Measurements from ENCODE around the gene TMEM161A.

Gene TMEM161A

DNA sequence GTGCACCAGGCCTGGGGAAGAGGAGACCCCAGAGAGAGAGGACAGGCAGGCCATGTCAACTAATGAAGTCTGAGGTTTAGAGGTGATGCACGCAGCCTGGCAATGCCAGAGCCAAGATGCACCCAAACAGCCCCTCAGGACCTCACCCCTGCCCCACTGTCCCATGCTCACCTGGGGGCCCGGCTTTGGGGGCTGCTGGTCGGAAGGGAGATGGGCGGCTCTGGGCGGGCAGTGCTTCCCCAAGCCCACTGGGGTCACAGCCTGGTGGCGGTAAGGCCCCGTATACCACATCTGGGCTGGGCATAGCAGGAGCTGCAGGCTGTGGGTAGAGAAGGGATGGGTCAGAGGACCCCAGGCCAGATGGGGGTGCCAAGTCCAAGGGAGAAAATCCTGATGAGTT lies 8.6 kb upstream of the TMEM161A start:
- DNase-seq = no peak
- Histone ChIP-seq H3K9me3 (ENCODE audit: control extremely low read depth in 1 of 5, control insufficient read depth in 4 of 5, insufficient read depth in 2 of 5, low read depth in 1 of 5, low read length in 4 of 5) (no peaks in the 10 kb centered on the region), H3K36me3 (ENCODE audit: control insufficient read depth in 4 of 4, insufficient read depth in 4 of 4, low read length in 3 of 4) (peaks cover 3 to 22% (median 10%) of the 10 kb centered on the region in 4 experiments), H3K27ac (ENCODE audit: insufficient read depth in 1 of 2, low read depth in 1 of 2, low read length in 2 of 2, poor library complexity in 1 of 2, severe bottlenecking in 2 of 2) (no peak overlapping the region), H3K27me3 (replicated peaks in 2 of 5; ENCODE audit: control insufficient read depth in 4 of 5, insufficient read depth in 5 of 5, low read length in 4 of 5) (no peaks in the 10 kb centered on the region), H3K4me1 (ENCODE audit: control extremely low read depth in 1 of 4, control insufficient read depth in 4 of 4, insufficient read depth in 4 of 4, low read length in 3 of 4) (peaks cover 0 to 3% (median 0%) of the 10 kb centered on the region in 4 experiments), H3K4me3 (ENCODE audit: control insufficient read depth in 1 of 7, extremely low read depth in 1 of 7, insufficient read depth in 4 of 7, low read depth in 2 of 7, low read length in 6 of 7) (no peak overlapping the region)
- POLR2A ChIA-PET = no interaction called here
- WGBS (ENCODE audit: insufficient coverage) = 91% methylated on average over 1 of the region's 7 CpGs
- CTCF ChIA-PET = interaction anchor here (0.9 to 5.8 kb wide), 7 partner anchors 10 to 88 kb away, joined by 3 to 46 read pairs (median 5); no protein-coding TSS in a partner anchor

DNA sequence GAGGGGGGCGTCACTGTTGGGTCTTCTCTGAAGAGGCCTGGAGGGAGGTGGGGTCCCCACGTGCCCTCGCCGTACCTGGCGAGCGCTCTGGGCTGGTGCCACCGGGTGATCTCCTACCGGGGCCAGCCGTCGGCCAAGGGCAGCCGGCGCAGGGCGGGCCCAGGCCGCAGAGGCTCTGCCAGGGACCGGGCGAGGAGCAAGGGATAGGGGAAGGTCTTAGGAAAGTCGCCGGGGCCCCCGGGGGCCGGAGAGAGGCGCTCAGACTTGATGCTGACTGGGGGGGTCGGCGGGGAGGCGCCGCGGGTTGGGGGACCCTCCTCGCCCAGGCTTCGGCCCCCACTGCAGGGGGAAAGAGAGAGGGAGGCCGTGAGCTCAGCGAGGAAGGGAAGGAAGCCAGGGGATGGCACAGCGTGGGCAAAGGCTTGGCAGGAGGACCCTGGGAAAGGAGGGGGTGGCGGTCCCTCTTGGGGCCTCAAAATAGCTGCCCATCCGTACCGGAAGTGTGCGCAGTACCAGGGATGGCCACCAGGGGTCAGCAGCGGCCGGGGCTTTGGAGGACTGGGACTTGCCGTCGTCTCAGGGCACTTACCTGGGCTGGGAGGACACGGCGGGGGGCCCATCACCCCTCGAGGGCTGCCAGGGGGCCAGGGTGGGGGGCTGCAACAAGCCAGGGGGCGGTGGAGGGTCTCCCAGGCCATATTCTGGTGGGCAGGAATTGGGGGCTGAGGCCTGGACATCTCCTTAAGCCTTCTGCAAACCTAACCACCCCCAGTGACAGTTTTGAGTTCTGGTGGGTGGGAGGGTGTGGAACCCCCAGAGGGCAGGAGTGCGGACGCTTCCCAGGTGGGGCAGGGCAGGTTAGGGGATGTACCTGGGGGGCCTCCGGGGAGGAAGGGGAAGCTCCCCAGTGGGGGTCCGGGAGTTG lies 7.7 kb upstream of the TMEM161A start:
- Histone ChIP-seq H3K27me3 (replicated peaks in 2 of 5; ENCODE audit: control insufficient read depth in 4 of 5, insufficient read depth in 5 of 5, low read length in 4 of 5) (no peaks in the 10 kb centered on the region), H3K9me3 (ENCODE audit: control extremely low read depth in 1 of 5, control insufficient read depth in 4 of 5, insufficient read depth in 2 of 5, low read depth in 1 of 5, low read length in 4 of 5) (no peaks in the 10 kb centered on the region), H3K27ac (ENCODE audit: insufficient read depth in 1 of 2, low read depth in 1 of 2, low read length in 2 of 2, poor library complexity in 1 of 2, severe bottlenecking in 2 of 2) (no peak overlapping the region), H3K36me3 (ENCODE audit: control insufficient read depth in 4 of 4, insufficient read depth in 4 of 4, low read length in 3 of 4) (peaks cover 3 to 22% (median 10%) of the 10 kb centered on the region in 4 experiments), H3K4me3 (ENCODE audit: control insufficient read depth in 1 of 7, extremely low read depth in 1 of 7, insufficient read depth in 4 of 7, low read depth in 2 of 7, low read length in 6 of 7) (no peak overlapping the region), H3K4me1 (ENCODE audit: control extremely low read depth in 1 of 4, control insufficient read depth in 4 of 4, insufficient read depth in 4 of 4, low read length in 3 of 4) (peaks cover 0 to 3% (median 0%) of the 10 kb centered on the region in 4 experiments)
- WGBS (ENCODE audit: insufficient coverage) = 67% methylated on average over 22 of the region's 47 CpGs
- peak; percentile 59 to 78 (median 71) for DNase-seq
- ChIA-PET CTCF (interaction anchor here (0.6 to 5.8 kb wide), 15 partner anchors 11 to 344 kb away, joined by 3 to 46 read pairs (median 3); partner anchors contain the start of gene NR2C2AP), POLR2A (no interaction called here)

GRCh38 chr19:19145281-19145680 lies 7.0 kb upstream of the TMEM161A start:
- Histone ChIP-seq H3K27me3 (replicated peaks in 2 of 5; ENCODE audit: control insufficient read depth in 4 of 5, insufficient read depth in 5 of 5, low read length in 4 of 5) (no peaks in the 10 kb centered on the region), H3K36me3 (ENCODE audit: control insufficient read depth in 4 of 4, insufficient read depth in 4 of 4, low read length in 3 of 4) (peaks cover 3 to 22% (median 10%) of the 10 kb centered on the region in 4 experiments), H3K27ac (ENCODE audit: insufficient read depth in 1 of 2, low read depth in 1 of 2, low read length in 2 of 2, poor library complexity in 1 of 2, severe bottlenecking in 2 of 2) (no peak overlapping the region), H3K4me3 (ENCODE audit: control insufficient read depth in 1 of 7, extremely low read depth in 1 of 7, insufficient read depth in 4 of 7, low read depth in 2 of 7, low read length in 6 of 7) (no peak overlapping the region), H3K9me3 (ENCODE audit: control extremely low read depth in 1 of 5, control insufficient read depth in 4 of 5, insufficient read depth in 2 of 5, low read depth in 1 of 5, low read length in 4 of 5) (no peaks in the 10 kb centered on the region), H3K4me1 (ENCODE audit: control extremely low read depth in 1 of 4, control insufficient read depth in 4 of 4, insufficient read depth in 4 of 4, low read length in 3 of 4) (peaks cover 0 to 3% (median 0%) of the 10 kb centered on the region in 4 experiments)
- CTCF ChIA-PET = interaction anchor here (0.7 to 5.8 kb wide), 12 partner anchors 10 to 344 kb away, joined by 3 to 46 read pairs (median 3); partner anchors contain the start of gene NR2C2AP
- POLR2A ChIA-PET = no interaction called here
- WGBS (ENCODE audit: insufficient coverage) = 97% methylated on average over 13 of the region's 17 CpGs
- no peak for DNase-seq

DNA sequence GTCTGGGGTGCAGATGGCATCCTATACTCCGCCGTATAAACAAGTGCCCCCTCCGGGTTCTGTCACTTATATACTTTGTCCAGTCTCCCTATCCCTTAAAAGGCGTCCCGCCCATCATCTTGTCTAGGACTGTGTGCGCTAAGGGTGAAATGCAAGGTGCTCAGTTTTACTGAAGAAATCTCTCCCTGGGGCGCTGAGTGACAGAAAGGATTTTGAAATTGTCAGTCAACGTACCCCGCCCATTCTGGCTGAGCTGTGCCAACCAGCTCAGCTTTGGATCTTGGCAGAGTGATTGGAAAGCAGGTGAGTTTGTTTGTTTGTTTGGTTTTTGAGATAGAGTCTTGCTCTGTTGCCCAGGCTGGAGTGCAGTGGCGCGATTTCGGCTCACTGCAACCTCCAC lies 4.1 kb upstream of the TMEM161A start:
- Histone ChIP-seq H3K36me3 (ENCODE audit: control insufficient read depth in 4 of 4, insufficient read depth in 4 of 4, low read length in 3 of 4) (peaks cover 0 to 9% (median 3%) of the 10 kb centered on the region in 4 experiments), H3K9me3 (ENCODE audit: control extremely low read depth in 1 of 5, control insufficient read depth in 4 of 5, insufficient read depth in 2 of 5, low read depth in 1 of 5, low read length in 4 of 5) (no peaks in the 10 kb centered on the region), H3K4me1 (ENCODE audit: control extremely low read depth in 1 of 4, control insufficient read depth in 4 of 4, insufficient read depth in 4 of 4, low read length in 3 of 4) (peaks cover 0 to 12% (median 9%) of the 10 kb centered on the region in 4 experiments), H3K27me3 (replicated peaks in 2 of 5; ENCODE audit: control insufficient read depth in 4 of 5, insufficient read depth in 5 of 5, low read length in 4 of 5) (no peaks in the 10 kb centered on the region), H3K4me3 (ENCODE audit: control insufficient read depth in 1 of 7, extremely low read depth in 1 of 7, insufficient read depth in 4 of 7, low read depth in 2 of 7, low read length in 6 of 7) (no peak overlapping the region), H3K27ac (ENCODE audit: insufficient read depth in 1 of 2, low read depth in 1 of 2, low read length in 2 of 2, poor library complexity in 1 of 2, severe bottlenecking in 2 of 2) (no peak overlapping the region)
- POLR2A ChIA-PET = no interaction called here
- CTCF ChIA-PET = interaction anchor here (0.8 to 1.3 kb wide), 5 partner anchors 33 to 112 kb away, joined by 3 to 4 read pairs (median 4); no protein-coding TSS in a partner anchor
- WGBS (ENCODE audit: insufficient coverage) = 96% methylated on average over 12 of the region's 12 CpGs
- no peak for DNase-seq

DNA sequence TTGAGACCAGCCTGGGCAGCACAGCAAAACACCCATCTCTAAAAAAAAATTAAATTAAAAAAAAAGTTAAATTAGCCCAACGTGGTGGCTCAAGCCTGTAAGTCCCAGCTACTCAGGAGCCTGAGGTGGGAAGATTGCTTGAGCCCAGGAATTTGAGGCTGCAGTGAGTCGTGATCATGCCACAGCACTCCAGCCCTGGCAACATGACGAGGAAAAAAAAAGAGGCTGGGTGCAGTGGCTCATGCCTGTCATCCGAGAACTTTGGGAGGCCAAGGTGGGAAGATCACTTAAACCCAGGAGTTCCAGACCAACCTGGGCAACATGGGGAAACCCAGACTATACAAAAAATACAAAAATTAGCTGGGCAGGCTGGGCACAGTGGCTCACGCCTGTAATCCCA lies 2.2 kb upstream of the TMEM161A start:
- WGBS (ENCODE audit: insufficient coverage) = 71% methylated on average over 3 of the region's 5 CpGs
- CTCF ChIA-PET = interaction anchor here (0.7 to 0.9 kb wide), 4 partner anchors 35 to 88 kb away, joined by 3 to 4 read pairs (median 3); no protein-coding TSS in a partner anchor

DNA sequence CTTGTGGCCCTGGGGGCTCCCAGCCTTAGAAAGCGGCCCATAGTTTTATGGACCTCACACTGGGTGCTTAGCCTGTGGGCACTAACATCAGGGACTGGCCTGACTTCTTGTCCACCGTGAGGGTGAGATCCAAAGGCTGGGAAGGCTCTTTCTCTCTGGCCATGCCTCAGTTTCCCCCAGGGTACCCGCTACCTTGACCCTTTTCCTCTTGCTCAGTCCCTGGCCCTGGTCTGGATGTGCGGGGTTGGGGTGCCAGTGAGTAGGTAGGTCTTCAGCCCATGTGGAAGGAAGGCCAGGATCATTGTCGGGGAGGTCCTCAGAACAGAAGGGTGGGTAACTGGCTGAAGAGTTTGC lies 1.6 kb upstream of the TMEM161A start:
- Histone ChIP-seq H3K36me3 (ENCODE audit: control insufficient read depth in 4 of 4, insufficient read depth in 4 of 4, low read length in 3 of 4) (no peaks in the 10 kb centered on the region), H3K4me3 (ENCODE audit: control insufficient read depth in 1 of 7, extremely low read depth in 1 of 7, insufficient read depth in 4 of 7, low read depth in 2 of 7, low read length in 6 of 7) (no peak overlapping the region), H3K27me3 (replicated peaks in 2 of 5; ENCODE audit: control insufficient read depth in 4 of 5, insufficient read depth in 5 of 5, low read length in 4 of 5) (no peaks in the 10 kb centered on the region), H3K9me3 (ENCODE audit: control extremely low read depth in 1 of 5, control insufficient read depth in 4 of 5, insufficient read depth in 2 of 5, low read depth in 1 of 5, low read length in 4 of 5) (no peaks in the 10 kb centered on the region), H3K4me1 (ENCODE audit: control extremely low read depth in 1 of 4, control insufficient read depth in 4 of 4, insufficient read depth in 4 of 4, low read length in 3 of 4) (peaks cover 0 to 19% (median 12%) of the 10 kb centered on the region in 4 experiments), H3K27ac (ENCODE audit: insufficient read depth in 1 of 2, low read depth in 1 of 2, low read length in 2 of 2, poor library complexity in 1 of 2, severe bottlenecking in 2 of 2) (no peak overlapping the region)
- 41% methylated on average over 5 of the region's 5 CpGs for WGBS (ENCODE audit: insufficient coverage)
- POLR2A ChIA-PET = no interaction called here
- DNase-seq = no peak
- CTCF ChIA-PET = interaction anchor here (0.7 to 1.2 kb wide), 4 partner anchors 36 to 87 kb away, joined by 3 to 8 read pairs (median 4); no protein-coding TSS in a partner anchor

More for the DNA sequence above, 2.2 kb upstream of the TMEM161A start:
- Histone ChIP-seq H3K27me3 (replicated peaks in 2 of 5; ENCODE audit: control insufficient read depth in 4 of 5, insufficient read depth in 5 of 5, low read length in 4 of 5) (no peaks in the 10 kb centered on the region), H3K27ac (ENCODE audit: insufficient read depth in 1 of 2, low read depth in 1 of 2, low read length in 2 of 2, poor library complexity in 1 of 2, severe bottlenecking in 2 of 2) (no peak overlapping the region), H3K4me3 (ENCODE audit: control insufficient read depth in 1 of 7, extremely low read depth in 1 of 7, insufficient read depth in 4 of 7, low read depth in 2 of 7, low read length in 6 of 7) (no peak overlapping the region), H3K4me1 (ENCODE audit: control extremely low read depth in 1 of 4, control insufficient read depth in 4 of 4, insufficient read depth in 4 of 4, low read length in 3 of 4) (peaks cover 0 to 14% (median 10%) of the 10 kb centered on the region in 4 experiments), H3K9me3 (ENCODE audit: control extremely low read depth in 1 of 5, control insufficient read depth in 4 of 5, insufficient read depth in 2 of 5, low read depth in 1 of 5, low read length in 4 of 5) (no peaks in the 10 kb centered on the region), H3K36me3 (ENCODE audit: control insufficient read depth in 4 of 4, insufficient read depth in 4 of 4, low read length in 3 of 4) (no peaks in the 10 kb centered on the region)
- DNase-seq = no peak
- POLR2A ChIA-PET = no interaction called here

Data from common myeloid progenitor, CD34-positive (primary cell).